Astrocyte of the cerebellum (primary cell): ENCODE data around the gene POLK.
"Not testable (repeated sequence)": the region's sequence is repeated elsewhere in the genome, so short reads cannot be mapped to it uniquely, and the experiment has no call there.

ENCODE experiments used
- DNase-seq: peaks from one replicate; pipeline ENCODE4 v3.0.0-alpha.2; 2011; ENCODE audit warnings: low read depth
- H3K4me3 ChIP-seq: 2 replicates; pipeline ENCODE4 v1.5.1; 2011; ENCODE audit warnings: mild to moderate bottlenecking, low read depth, low read length, moderate library complexity
- in situ Hi-C: cut with HindIII; loops from 2 replicates; pipeline ENCODE4 v1.10.0; 2017; ENCODE audit warnings: low sequenced_read_pairs
- TF ChIP-seq, protein P1 (sequence below): IDR thresholded peaks from 2 replicates; pipeline ENCODE4 v1.5.1; 2012; ENCODE audit warnings: low read length, low read depth, moderate library complexity, mild to moderate bottlenecking; ENCODE audit errors: missing control alignments

POLK gene

DNA sequence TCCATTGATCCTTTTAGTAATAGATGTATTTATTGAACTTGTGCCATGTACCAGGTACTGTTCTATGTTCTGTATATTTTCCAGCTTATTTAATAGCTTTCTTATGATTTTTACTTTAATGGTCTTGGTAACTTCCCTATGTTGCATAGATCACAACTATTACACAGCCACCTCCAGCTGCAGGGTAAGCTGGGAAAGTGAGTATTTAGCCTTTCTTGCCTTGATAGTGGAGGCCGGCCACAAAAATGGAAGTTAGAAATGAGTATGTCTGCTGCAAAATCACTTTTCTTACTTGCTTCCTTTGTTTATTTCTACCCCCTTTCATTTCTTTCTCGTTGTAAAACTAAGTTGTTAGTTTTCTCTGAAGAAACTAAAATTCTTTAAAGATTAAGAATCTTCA is 56.5 kb downstream of the POLK start:
- TF ChIP-seq, protein P1, sequence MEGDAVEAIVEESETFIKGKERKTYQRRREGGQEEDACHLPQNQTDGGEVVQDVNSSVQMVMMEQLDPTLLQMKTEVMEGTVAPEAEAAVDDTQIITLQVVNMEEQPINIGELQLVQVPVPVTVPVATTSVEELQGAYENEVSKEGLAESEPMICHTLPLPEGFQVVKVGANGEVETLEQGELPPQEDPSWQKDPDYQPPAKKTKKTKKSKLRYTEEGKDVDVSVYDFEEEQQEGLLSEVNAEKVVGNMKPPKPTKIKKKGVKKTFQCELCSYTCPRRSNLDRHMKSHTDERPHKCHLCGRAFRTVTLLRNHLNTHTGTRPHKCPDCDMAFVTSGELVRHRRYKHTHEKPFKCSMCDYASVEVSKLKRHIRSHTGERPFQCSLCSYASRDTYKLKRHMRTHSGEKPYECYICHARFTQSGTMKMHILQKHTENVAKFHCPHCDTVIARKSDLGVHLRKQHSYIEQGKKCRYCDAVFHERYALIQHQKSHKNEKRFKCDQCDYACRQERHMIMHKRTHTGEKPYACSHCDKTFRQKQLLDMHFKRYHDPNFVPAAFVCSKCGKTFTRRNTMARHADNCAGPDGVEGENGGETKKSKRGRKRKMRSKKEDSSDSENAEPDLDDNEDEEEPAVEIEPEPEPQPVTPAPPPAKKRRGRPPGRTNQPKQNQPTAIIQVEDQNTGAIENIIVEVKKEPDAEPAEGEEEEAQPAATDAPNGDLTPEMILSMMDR = no peak
- in situ Hi-C loops = no loop called here
- no peak overlapping the region for H3K4me3 ChIP-seq
- no peak for DNase-seq

DNA sequence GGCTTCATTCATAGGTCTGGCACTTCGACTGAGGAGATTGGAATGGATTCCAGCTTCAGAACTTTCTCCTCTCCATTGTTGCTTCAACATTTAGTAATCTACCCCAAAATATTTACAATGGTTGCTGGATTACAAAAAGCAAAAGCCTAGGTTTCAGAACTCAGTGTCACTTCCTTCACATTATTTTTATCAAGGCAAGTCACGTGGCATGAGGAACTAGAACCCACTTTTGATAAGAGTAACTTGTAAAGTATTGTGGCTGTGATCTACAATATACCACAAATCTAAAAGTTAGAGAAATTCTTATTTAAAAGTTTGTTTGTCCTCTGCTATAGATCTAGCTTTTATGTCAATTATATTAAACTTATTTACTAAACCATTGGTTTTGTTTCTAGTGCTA is 59.9 kb downstream of the POLK start:
- in situ Hi-C loops = no loop called here
- no peak for DNase-seq
- TF ChIP-seq, protein P1 = no peak
- H3K4me3 ChIP-seq = no peak overlapping the region

- no peak overlapping the region for H3K4me3 ChIP-seq
- no peak for DNase-seq
- TF ChIP-seq, protein P1 = no peak
- in situ Hi-C loops = no loop called here
These were observed 63.1 kb downstream of the POLK start for GRCh38 chr5:75574791-75575190.

DNA sequence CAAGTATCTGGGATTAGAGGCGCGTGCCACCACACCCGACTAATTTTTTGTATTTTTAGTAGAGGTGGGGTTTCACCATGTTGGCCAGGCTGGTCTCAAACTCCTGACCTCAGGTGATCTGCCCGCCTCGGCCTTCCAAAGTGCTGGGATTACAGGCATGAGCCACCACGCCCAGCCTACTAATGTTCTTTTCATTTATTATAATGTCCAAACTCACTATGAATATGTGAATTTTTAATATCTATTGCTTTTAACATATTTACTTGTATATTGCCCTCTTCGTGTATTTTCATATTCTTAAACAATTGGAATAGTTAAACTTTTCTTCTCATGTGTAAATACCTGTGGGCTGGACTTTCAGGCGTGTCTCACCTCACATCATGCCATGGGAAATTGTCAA is 66.6 kb downstream of the POLK start:
- in situ Hi-C loops, H3K4me3 ChIP-seq, DNase-seq: not testable (repeated sequence)

- TF ChIP-seq, protein P1 = no peak
- DNase-seq = no peak
- in situ Hi-C loops = no loop called here
- H3K4me3 ChIP-seq = no peak overlapping the region
These were observed 73.0 kb downstream of the POLK start for GRCh38 chr5:75584641-75585040.

GRCh38 chr5:75588666-75589065 is 77.0 kb downstream of the POLK start:
- TF ChIP-seq, protein P1 = no peak
- no peak for DNase-seq
- in situ Hi-C loops = no loop called here
- H3K4me3 ChIP-seq = no peak overlapping the region

DNA sequence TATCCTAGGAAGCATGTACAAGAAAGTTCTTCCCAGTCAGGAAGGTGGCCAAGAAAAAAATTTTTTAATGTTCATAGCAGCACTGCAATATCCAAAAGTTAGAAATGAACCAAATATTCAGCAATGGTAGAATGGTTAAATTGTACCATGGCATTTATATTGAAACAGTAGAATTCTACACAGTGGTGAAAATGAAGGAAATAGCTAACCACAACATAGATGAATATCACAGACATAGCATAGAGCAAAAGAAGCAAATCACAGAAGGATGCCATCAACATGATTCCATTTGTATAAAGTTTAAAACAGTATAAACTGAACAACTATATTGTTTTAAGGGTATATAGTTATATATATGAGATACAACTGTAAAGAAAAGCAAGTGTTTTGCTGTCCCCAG is 88.8 kb downstream of the POLK start:
- no peak for DNase-seq
- no peak overlapping the region for H3K4me3 ChIP-seq
- TF ChIP-seq, protein P1 = no peak
- in situ Hi-C loops = no loop called here
